HG03108 (cell line): ENCODE measurements around the gene GPR26.

ENCODE experiments used
- ATAC-seq: cut with Tn5 transposase; IDR thresholded peaks from one replicate; pipeline ENCODE4 v1.9.1; 2021; ENCODE audit warnings: moderate library complexity; ENCODE audit not compliant: unreplicated experiment

The GPR26 gene, protein sequence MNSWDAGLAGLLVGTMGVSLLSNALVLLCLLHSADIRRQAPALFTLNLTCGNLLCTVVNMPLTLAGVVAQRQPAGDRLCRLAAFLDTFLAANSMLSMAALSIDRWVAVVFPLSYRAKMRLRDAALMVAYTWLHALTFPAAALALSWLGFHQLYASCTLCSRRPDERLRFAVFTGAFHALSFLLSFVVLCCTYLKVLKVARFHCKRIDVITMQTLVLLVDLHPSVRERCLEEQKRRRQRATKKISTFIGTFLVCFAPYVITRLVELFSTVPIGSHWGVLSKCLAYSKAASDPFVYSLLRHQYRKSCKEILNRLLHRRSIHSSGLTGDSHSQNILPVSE

DNA sequence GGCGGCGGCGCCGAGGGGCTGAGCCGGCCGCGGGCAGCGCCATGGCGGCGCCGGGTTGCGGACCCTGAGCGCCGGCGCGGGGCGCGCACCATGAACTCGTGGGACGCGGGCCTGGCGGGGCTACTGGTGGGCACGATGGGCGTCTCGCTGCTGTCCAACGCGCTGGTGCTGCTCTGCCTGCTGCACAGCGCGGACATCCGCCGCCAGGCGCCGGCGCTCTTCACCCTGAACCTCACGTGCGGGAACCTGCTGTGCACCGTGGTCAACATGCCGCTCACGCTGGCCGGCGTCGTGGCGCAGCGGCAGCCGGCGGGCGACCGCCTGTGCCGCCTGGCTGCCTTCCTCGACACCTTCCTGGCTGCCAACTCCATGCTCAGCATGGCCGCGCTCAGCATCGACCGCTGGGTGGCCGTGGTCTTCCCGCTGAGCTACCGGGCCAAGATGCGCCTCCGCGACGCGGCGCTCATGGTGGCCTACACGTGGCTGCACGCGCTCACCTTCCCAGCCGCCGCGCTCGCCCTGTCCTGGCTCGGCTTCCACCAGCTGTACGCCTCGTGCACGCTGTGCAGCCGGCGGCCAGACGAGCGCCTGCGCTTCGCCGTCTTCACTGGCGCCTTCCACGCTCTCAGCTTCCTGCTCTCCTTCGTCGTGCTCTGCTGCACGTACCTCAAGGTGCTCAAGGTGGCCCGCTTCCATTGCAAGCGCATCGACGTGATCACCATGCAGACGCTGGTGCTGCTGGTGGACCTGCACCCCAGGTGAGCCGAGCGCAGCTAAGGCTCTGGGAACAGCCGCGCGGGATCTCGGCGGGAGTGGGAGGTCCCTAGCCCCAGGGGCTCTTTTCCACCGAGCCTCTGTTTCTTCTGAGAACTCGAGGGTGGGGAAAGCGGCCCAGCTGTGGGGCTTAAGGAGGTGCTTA is at the start of gene GPR26:
TSS of gene GPR26 (plus strand) at position 38 of the 919 bp plus-strand sequence. CDS start at position 91, 53 bp downstream.
- ATAC-seq, result no peak

DNA sequence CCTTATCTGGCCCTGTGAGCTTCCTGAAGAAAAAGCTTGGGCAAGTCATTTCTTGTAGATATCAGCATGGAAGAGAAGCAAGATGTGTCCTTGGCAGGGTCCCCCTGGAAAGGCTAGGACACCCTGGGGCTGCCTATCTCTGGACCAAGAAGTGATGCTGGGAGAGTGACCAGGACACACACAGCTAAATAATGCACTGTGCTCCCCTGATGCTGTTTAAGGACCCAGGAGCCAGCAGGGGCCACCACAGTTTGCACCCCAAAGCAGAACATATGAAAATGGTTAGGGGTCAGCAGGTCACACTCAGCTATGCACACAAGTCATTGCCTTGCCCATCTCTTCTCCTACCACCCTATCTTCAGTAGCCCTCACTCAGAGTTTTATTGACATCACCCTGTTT is 47.9 kb upstream of the GPR26 start:
- ATAC-seq, result no peak

DNA sequence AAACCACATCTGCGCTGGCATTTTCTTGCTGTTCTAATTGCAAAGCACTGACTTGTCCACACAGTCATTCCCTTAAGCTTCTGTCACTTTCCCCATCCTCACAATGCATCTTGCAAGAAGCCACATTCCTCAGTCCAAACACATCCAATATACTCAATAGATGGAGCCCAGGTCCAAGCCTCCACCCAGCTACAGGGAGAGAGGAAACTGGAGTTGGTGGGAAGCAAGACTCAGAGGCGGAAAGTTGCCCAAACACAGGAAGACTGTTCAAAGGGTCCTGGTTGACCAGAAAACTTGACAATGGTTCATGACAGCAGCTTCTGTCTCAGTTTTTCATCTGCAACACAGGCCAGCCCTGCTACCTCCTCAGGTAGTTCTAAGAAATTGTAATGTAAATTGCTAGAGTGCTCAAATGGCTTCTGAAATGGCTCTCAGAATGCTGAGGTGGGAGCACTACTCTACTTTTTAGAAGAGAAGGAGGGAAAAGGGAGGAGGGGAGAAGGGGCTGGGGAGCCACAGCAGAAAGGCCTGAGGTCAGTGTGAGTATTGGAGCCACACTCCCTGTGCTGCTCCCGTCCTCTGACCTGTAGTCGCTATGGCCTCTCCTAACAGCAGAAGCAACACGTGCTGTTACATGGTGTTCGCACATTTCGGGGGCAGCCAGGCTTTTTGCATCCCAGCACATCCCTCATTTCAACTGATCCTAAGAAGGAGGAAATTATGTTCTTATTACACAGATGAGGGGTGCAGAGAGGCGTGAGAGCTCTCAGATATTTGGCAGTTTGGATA is 46.9 kb upstream of the GPR26 start:
- no peak for ATAC-seq

DNA sequence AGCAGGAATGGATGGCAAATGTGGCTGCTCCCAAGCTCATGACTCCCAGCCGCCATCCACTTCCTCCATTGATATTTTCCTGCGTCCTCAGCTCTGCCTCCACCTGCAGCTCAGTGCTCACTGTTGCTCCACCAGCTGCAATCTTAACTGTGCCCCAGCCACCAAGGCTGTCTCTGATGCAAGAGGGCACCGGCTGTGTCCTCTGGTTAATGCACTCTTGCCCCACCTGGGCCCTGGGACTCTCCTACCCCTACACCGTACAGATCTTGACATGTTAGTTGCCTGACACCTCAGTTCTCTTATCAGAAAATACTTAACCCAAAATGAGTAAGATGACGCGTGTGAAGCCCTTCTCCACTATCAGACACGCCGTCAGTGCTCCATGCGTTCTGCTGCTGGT is 45.5 kb upstream of the GPR26 start:
- no peak for ATAC-seq

DNA sequence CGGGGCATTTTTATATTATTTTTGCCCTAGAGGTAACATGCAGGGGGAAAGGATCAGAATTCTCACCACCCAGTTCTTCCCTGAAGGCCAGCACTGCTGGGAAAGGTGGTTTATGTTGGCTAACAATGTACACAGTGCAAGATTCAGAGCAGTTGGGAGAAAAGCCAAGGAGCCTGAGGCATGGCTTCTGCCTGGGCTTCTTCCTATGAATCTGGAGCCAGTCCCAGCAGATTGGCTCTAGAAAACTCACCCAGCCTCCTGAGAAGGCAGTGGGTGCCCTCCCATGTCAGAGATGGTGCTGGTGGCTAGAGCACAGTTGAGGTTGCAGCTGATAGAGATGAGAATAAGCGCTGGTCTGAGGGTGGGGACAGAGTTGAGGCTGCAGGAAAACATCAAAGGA is 44.7 kb upstream of the GPR26 start:
- ATAC-seq, result no peak

DNA sequence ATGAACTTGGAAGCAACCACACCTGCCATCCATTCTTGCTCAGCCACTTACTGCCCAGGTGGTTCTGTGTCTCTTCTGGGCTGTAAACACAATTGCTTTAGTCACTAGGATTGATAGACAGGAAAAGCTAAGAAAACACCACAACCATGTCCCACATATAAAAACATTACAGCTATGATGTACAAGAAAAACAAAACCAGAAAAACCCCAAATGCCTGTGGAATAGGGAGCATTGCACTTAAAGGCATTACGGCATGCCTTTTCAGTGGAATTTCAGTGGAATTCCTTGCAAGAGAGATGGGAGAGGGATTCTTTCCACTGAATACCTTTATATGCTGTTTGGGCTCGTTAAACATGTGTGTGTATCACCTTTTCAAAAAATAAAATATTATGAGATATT is 44.2 kb upstream of the GPR26 start:
- no peak for ATAC-seq

DNA sequence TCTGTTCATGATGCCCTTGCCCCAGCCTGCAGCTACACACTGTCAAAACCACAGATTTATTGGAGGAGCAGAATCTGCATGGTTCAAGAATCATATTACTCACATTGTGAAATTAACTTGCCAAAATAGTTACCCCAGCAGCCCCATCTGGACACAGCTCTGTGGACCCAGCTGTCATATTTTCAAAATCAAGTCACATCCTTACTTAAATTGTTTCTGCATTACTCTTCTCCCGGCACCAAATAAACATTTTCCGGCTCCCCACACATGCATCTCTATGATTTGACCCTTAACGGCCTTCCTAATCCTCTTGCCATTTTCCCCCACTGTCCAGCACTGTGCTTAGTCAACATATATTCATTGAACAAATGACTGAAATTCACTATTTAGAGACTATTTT is 43.8 kb upstream of the GPR26 start:
- ATAC-seq, result no peak

DNA sequence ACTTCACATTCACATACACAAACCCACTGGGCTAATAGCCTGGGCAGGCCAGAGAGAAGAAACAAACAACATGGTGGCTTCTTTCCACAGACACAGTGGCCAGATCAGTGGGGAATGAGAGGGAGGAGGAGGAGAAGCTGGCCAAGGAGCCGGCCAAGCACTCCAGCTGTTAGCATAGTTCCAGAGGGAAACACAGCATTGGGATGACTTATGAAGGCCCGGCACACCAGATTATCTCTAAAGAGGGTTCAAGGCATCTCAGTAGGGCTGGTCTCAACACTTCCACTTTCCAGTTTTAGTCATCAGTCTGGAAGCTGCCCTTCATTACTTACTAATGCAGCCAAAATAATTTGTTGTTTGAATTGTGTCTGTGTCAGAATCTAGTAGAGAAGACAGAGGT is 42.1 kb upstream of the GPR26 start:
- no peak for ATAC-seq

DNA sequence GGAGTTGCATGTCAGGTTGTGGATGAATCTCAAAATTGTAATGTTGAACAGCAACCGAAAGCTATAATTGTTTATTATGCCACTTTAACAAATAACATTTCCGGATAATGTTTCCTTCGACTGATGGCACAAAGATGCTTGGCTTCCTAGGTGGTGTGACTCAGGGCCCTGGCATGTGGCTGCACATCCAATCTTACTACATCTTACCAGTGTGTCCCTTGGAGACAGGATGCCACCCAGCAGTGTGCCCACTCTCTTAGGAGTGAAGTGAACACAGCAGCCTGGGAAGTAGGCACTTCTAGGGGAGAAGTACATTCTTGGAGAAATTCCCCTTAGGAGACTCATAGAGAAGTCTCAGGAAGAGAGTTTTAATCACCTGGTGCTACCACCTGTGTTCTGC is 33.0 kb upstream of the GPR26 start:
- ATAC-seq, result no peak

DNA sequence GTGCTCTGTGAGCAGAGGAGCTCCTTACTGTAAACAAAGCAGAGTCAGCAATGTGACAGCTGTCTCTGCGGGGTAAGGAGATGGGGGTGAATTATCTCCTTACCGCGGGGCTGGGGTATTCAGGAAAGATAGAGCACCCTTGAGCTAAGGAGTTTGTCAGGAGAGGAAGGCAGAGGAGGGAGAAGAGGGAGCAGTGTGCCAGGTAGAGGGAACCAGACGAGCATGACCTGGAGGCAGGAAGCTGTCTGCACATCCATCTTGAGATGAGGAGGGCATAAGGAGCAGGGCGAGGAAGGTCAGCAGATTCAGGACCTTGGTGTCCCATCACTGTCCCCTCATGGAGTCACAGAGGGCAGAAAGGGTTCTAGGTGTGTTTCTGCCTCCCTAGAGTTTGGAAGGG is 32.5 kb upstream of the GPR26 start:
- ATAC-seq, result no peak

DNA sequence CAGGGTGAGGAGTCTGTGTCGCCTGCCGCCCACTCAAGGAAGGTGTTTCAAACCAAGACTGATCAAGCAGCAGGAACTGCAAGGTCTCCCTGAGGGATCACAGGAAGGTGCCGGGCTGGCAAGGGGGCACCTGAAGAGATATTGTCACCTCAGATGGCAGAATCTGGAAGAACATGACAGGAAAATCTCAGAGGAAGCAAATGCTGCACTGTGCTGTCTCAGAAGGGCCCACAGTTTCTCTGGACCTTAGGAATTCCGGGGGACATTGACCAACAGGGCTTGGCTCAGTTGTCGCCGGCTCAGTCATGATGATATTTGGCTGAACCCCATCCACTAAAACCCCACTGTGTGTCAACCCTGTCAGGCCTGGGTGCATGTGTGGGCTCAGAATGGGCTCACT is 31.9 kb upstream of the GPR26 start:
- no peak for ATAC-seq

DNA sequence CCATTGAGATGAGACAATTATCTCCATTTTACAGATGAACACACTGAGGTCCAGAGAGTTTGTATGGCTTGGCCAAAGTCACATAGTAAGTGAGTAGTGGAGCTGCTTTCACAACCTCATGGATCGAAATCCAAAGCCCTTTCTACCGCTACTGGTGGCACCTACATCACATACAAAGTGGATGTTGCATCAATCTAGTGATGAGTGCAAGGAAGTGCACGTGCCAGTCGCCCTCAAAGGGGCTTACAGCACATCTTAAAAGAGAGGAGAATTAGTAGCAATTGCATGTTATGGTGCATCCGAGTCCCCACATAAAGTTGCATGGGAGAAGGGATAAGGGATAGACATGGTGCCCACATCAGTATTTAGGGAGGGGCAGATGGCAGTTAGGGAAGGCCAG is 31.0 kb upstream of the GPR26 start:
- ATAC-seq, result no peak

DNA sequence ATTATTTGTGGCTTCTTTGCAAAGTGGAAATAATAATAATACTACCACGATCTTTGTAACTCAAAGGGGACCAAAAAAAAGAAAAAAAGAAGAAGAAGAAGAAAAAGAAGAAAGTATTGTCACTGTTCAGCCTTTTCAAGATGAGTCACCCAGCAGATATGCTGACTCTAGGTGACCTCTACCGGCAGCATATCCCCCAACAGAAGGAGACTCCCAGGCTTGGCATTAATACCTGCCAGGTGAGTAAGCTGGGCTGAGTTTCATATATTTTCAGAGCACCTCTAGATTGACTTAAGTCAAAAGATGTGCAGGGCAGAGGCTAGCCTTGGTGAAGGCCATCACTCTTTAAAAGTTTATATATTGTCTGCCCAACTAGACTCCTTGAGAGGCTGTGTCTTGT is 30.4 kb upstream of the GPR26 start:
- no peak for ATAC-seq

DNA sequence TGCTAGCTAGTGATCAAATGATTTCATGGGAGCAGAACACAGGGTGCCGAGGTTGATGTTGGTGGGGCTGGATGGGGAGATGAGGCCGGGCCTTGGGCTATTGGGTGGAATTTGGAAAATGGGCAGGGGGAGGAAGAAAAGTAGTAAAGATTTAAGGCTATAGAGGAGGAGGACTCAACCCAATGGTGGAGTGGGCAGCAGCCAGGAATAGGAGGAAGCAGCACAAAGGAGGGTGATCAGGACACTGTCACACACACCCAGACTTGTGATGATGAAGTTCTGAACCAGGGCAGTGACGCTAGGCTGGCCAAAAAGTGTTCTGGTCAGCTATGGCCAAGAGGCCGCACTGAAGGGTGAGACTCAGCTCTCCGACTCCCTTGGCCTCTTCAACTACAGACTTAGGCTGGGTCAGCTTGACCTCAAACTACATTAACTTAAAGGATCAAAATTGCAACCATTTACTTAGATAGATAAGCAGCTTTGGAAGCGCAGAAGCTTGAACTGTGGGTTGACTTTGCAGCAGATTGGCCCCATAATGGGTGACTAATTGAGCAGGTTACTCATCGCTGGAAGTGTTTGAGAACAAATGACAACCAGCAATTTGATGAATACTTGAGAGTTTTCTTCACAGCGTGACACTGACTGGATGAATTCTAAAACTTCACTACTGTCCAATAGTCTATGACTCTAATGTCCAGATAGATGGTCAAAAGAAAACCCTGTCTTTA is 29.4 kb upstream of the GPR26 start:
- no peak for ATAC-seq

DNA sequence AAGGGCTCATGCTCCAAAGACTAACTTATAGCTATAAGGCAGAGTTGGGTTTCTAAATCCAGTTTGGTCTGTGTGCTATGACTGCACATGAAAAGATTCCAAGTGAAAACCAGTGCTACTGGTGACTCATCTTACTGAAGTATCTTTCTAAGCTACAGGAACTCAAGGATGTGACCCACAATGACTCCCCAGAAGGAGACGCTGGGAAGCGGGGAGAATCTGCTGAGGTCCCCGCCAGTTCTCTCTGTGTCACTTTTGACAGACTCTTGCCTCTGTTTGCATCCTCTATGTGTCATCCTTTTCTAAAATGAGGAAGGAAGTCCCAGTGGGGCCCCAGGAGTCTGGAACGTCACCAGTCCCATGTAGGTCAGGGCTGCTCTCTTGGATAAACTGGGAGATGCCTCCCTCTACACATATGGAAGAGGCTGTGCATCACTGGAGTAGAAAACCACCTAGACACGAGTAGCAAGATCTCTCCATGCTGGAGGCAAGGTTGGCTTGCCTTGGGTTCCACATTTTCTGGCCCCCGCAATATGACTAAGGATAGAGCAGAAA is 28.8 kb upstream of the GPR26 start:
- no peak for ATAC-seq

DNA sequence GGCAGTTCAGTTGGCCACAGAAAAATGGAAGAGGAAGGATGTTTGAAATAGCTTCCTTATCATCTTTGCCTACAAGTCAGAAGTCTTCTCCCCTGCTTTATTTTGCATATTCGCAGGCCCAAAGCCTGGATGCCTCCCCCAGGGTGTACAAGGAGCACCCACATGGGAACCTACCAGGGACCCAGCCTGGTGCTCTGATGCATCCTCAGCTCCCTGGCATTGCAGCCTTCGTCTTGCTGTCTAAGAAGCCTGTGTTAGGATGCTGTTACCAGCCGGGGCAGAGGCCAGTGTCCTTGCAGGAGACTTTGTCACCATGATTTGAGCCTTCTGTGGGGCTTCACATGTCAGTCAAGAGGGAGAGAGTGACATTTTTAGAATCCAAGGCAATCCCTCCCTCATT is 27.0 kb upstream of the GPR26 start:
- ATAC-seq, result no peak

DNA sequence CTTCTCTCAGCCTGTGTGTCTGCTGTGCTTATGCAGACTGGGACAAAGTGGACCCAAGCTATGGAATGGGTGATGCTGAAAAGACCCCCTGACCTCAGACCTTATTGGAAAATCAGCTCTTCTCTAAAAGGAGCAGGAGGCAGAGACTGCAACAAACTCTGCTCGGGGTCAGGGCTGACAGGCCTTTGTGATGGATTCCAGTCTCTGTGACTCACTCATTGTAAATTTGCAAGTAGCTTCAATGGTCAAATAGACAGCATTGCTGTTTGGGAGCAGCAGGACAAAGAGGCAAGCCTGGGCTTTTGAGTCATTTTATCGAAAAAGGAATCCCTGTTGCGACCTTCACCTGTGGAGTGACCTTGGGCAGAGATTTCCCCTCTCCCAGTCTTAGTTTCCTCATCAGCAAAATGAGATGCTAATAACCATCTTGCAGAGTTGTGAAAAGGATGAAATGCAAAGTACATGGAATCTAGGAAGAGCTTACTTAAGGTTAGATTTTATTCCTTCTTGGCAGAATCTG is 26.1 kb upstream of the GPR26 start:
- ATAC-seq, result no peak

DNA sequence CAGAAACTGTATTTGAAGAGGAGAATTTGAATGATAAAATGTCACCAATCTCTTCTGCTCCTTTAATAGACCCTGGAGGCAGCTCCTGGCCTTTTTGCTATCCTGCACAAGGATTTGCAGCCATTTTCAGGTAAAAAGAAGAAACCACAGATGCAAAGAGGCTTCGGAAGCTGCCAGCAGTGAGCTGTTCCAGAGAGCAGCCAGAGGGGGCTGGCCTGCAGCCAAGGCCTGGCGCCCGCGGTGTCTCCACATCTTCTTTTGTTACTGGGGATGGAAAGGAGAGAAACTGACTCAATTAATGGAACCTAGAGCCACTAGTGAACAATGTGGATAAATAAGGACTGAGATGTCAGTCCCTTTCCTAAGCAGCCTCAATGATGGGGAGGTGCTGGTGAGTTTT is 23.9 kb upstream of the GPR26 start:
- ATAC-seq, result no peak

DNA sequence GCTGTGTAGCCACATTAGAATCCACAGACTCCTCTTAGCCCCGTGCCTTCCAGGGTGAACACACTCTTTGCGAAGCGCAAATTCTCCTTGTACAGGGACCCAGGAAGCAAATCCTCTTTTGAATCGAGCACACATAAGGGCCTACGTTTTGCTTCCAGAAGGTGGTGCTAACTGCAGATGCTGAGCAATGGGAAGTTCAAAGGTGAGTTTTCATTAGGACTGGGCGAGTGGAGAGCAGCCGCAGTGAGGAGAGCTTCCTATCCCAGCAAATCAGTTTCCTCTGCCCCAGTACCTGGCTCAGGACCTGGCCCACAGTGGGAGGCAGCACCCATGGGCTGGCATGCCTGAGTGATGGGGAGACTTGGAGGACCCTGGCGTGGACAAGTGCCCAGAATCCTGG is 23.5 kb upstream of the GPR26 start:
- no peak for ATAC-seq

DNA sequence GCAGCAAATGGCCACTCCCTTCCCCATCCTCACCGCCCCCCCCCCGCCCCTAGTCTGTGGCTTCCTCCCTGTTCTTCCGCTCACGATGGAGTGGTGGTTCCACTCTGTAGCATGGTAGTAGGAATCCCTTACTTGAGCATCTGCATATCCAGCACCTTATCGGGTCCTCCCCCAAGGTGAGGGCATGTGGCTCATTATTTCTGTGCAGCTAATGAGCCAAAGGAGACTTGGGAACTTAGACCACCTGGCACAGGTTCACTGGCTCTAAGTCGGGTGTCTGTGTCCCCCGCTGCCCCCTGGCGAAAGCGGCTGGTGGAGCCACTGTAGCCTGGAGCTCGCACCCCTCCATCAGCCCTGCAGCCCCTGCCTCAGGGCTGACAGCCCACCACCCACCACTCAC is 22.8 kb upstream of the GPR26 start:
- ATAC-seq, result no peak
